CD4-positive, alpha-beta T cell treated with Interleukin-21 for 1 hour (primary cell): ENCODE data around the gene ERFL.

Experiments used
- DNase-seq: peaks from one replicate; pipeline ENCODE4 v3.0.0-alpha.2; 2020

The ERFL gene

DNA sequence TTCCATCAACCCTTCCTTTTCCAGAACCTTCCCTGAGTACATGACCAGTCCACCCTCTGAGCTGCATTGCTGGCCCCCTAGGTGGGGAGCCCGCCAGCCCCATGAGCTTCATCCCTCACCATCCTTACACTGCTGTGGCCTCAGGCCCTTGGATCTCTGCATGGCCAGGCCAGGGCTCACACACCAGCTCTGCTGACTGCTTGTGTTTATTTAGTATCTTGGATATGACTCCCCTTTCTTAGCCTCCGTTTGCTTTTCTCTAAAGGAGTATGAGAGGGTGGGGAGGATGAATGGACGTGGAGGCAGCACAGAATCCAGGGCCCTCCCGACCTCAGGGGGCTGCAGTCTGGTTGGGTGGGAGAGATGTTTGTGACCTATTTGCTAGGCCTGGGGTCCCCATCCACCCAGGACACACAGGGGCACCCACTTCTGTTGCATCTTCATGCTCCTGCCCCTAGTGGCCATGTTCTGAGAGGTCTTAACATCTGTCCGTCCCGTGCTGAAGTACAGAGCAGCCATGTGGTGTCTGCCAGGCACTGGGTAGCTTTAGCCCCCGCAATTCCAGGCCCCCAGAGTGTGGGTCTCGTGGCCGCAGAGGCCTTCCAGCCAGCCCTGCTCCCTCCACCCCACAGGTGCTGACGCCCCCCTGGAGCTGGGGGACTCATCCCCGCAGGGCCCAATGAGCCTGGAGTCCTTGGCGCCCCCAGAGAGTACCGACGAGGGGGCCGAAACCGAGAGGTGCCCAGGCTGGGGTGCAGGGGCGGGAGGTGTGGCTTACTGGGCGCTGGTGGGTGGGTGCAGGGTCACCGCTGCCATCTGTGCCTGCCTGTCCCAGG, 32.3 kb downstream of the ERFL start:
- no peak for DNase-seq

DNA sequence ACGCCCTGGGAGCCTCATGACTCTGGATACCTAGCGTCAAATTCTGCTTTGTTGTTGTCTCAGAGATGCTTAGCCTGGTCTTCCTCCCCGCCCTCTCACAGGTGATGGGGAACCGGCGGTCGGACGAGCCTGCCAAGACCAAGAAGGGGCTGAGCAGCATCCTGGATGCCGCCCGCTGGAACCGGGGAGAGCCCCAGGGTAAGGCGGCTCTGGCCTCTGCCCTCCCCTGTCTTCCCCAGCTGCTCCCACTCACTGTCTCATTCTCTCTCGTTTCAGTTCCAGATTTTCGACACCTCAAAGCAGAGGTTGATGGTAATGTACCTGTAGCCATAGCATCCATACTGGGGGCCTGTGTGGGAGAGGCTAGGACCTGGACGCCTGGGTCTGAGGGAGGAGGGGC, 33.9 kb downstream of the ERFL start:
- DNase-seq = no peak

DNA sequence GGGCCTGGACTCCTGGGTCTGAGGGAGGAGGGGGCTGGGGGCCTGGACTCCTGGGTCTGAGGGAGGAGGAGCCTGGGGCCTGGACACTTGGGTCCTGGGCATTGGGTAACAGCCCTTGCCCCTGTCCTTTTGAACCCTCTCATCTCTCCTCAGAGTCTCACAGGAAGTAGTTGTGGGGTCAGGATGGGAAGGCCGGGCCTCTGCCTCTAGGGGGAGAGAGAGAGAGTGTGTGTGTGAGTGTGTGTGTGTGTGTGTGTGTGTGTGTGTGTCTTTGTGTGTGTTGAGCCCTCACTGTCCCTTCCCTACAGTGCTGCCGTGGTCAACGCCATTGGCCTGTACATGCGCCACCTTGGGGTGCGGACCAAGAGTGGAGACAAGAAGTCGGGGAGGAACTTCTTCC, 34.4 kb downstream of the ERFL start:
- DNase-seq = no peak

DNA sequence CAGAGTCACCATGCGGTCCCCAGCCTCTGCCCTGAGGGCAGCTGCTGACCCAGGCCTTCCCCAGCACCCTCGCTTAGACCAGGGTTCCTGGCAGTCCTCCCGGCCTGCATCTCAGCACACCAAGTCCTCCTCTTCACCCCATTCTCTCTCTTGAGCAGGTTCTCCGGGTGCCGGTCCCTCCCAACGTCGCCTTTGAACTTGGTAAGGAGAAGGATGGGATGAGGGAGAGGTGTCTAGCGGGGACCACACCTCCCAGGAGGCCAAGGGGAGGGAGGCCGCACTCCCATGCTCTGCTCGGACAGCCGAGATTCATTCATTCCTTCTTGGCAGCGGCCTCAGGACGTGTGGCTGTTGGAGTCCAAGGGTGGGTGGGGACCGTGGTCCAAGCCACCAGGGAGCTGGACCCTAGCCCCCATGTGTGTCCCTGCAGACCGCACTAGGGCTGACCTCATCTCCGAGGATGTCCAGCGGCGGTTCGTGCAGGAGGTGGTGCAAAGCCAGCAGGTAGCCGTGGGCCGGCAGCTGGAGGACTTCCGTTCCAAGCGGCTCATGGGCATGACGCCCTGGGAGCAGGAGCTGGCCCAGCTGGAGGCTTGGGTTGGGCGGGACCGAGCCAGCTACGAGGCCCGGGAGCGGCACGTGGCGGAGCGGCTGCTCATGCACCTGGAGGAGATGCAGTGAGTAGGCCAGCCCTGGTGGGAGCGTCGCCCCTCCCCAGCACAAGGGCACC, 35.9 kb downstream of the ERFL start:
- no peak for DNase-seq

DNA sequence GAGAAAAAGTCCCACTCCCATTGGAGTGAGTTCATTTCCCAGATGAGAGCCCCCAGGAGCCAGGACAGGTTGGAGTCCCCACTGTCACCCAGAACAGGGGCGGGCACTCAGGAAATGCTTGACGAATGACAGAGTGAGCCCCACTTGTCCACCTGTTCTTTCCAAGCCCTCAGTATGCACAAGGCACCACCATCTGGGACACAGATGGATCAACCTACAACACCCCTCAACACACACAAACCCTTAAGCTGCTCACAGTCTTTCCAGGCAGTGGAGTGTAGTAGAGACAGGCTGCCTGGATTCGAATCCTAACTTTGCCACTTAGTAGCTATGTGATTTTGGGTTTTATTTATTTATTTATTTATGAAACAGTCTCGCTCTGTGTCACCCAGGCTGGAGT, 37.3 kb downstream of the ERFL start:
- DNase-seq = no peak

DNA sequence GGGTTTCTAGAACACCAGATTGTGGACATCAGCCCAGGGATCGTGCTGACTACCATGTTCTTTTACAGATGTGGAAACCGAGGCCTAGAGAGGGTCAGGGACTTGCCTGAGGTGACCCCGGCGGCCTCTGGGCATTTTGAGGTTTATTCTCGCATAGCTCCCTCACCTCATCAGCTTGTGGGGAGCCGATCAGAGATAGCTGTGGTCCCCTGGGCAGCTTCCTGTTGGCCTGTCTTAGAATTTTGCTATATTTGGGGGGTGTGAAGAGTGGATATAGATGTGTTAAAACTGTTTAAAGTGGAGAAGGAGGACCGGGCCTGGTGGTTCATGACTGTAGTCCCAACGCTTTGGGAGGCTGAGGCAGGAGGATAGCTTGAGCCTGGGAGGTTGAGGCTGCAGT, 38.4 kb downstream of the ERFL start:
- no peak for DNase-seq

DNA sequence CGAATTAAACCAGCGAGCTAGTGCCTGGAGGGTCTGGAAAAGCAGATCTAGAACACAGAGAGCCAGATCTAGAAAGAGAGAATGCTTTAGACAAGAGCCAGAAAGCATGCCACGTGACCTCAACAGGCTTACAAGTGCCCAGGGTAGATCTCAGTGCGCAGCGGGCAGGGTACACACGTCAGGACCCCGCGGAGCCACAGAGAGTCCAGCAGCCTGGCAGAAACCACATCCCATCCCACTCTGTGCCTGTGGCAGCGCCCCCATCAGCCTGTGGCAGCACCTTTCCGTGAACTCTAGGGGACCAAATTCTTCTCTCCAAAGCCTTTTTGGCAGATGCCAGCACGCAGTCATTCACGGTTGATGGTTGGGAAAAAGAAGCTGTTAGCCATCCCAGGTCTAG, 39.3 kb downstream of the ERFL start:
- DNase-seq = no peak

DNA sequence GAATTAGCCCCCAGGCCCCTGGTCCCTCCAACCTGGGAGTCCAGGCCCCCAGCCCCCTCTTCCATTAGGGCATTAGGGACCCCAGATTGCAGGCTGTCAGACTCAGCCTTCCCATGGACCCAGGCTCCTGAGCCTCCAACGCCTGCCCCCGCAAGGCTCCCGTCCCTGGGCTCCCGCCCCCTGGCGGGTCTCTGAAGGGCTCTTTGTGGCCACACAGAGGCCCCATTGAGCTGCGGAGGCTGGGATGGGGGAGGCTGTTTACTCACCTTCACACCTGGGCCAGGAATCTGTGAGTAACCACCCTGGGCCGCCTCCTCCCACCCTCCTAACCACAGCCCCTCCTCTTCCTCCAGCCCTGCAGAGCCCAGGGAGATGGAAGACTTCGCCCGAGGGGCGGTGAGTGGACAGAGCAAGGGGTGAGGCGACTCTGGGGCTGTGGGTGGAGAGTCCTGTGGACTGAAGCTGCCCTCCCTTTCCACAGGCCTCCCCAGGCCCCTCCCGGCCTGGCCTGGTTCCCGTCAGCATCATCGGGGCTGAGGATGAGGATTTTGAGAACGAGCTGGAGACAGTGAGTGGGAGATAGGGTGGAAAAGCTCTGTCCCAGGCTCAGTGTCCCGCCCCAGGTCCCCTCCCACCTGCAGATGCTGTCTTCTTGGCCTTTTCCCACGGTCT, 40.4 kb downstream of the ERFL start:
- peak; percentile 82 for DNase-seq

DNA sequence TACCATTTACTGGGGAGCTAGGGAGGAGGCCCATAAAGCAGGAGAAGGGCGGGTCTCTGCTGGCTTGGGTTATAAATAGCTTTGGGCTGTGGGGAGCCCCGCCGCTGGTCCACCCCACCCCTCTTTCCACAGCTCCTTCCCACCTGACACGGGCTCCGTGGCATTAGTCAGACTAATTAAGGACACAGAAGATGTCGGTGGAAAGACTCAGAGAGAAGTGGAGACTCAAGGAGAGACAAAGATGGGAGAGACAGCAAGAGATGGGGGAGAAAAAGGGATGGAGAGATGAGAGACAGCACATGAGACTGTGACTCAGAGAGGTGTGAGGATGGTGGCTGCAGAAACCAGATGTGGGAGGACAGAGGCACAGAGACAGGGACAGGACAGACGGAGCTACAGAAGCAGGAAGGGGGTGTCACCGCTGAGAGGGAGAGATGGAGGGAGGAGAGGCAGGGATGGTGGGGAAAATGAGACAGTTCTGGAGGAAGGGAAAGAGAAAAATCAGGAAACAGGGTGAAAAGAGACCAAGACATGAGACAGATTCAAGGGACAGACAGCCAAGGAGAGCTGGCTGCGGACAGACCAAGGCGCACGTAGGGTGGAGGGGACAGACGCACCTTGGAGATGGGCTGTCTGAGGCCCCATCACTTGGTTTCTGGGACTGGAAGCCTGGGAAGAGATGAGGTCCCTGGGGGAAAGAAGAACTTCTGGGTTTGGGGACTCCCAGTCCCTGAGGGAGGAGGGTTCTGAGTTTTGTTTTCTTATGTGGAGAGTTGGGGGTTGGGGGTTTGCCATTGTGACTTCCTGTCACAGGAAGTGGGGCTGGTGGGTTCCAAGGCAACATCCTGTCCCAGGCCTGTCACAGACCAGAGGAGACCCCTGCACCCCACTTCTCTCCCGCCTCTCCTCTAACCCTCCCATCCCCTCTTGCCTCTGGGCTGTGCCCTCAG, 41.2 kb downstream of the ERFL start:
- DNase-seq = peak; percentile 80

DNA sequence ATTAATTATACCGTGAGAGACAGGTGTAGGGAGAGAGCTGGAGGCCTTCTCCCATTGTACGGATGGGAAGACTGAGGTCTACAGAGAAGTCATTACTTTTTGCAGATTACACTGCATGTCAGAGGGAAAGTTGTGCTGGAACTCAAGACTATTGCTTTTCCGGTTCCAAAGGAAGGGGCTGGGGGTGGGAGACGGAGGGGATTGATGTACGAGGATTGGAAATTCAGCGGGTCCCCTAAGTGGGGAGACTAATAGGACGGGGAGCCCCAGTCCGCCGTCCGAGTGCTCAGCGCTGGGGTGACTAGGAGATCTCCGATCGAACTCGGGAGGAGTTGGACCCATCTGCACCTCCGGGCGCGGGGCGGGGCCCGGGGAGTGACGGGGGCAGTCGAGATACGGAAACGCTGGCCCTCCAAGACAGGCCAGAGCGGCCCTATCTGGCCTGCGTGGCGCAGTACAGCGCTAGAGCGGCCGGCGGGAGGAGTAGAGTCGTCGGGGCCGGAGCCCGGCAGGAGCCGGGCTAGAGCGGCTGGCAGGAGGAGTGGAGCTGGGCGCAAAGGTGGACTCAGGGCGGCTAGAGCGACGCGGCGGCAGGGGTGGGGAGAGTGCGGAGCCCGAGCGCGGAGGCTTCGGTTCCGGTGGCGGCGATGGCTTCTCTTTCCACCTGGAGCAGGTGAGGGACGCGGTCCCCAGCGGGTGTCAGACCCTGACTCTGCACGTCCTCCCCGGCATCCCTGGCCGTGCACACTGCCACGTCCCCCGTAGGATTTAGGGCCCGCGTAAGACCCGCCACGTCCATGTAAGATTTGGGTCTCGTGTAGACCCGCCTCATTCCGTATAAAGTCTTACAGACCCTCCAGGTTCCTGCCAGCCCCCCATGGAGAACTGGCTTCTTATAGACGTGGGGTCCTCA, 44.2 kb downstream of the ERFL start:
- peak; percentile 92 for DNase-seq

DNA sequence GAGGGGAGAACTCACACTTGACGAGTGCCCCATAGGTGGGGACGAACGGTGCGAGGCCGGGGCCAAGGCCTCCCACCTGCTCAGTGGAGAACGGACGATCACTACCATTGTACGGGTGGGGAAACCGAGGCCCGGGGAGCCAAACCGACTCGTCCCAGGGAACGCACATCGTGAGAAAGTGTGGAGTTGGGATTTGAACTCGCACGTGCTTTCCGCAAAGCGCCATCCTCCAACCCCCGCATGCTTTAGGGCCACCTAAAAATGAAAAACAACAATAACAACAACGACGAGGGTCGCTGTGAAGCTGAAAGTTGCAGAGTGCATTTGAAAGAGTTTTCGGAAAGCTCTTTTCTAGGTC, 44.8 kb downstream of the ERFL start:
- no peak for DNase-seq

DNA sequence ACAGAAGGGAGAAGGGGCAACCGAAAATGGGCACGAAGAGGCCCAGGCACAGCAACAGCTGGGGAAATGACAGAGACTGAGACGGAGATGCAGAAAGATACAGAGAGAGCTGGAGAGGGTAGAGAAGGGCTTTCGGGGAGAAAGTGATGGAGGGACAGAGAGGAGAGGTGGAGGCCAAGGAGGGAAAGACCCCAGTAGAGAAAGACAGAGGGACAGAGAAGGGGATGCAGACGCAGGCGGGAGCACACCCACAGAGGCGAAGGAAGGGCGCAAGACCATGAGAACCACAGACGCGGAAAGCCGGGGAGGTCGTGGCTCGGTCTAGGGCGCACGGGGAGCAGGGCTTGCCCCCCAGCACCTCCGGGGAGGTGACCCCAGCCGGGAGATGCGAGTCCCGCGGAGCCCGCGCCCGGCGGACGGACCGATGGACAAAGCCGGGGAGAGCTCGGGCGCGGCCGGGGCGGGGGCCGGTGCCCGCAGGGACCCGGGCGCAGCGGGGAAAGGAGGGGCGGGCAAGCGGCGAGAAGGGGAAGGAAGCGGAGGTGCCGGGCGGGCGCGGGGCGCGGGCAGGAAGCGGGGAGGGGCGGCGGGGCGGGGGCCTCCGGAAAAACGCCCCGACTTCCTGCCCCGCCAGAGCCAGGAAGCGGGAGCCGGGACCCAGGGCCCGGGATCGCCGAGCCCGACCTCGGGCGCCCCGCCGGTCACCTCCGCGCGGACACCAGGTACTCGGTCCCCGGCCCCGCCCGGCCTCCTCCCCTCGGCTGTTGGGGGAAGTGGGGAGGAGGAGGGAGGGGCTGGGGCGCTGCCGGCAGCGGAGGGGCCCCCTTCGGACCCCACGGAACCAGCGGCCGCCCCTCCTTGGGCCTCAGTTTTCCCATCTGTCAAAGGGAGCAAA, 45.4 kb downstream of the ERFL start, which contains the start of gene ARHGEF1:
TSS of gene ARHGEF1 (plus strand) at position 617 of the 895 bp plus-strand sequence. CDS start 4,899 bp downstream, outside the sequence.
- peak; percentile 61 for DNase-seq

DNA sequence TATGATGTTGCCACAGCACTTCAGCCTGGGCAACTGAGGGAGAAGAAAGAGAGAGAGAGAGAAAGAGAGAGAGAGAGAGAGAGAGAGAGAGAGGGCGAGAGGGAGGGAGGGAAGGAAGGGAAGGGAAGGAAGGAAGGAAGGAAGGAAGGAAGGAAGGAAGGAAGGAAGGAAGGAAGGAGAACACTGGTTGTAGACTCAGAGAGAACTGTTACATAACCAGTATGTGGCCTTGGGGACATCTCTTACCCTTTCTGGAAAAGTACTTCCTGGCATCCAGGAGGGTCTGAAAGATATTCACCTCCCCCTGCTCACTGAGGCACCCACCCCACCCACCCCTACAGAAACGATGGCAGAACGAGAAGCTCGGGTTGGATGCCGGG, 47.9 kb downstream of the ERFL start:
- no peak for DNase-seq

DNA sequence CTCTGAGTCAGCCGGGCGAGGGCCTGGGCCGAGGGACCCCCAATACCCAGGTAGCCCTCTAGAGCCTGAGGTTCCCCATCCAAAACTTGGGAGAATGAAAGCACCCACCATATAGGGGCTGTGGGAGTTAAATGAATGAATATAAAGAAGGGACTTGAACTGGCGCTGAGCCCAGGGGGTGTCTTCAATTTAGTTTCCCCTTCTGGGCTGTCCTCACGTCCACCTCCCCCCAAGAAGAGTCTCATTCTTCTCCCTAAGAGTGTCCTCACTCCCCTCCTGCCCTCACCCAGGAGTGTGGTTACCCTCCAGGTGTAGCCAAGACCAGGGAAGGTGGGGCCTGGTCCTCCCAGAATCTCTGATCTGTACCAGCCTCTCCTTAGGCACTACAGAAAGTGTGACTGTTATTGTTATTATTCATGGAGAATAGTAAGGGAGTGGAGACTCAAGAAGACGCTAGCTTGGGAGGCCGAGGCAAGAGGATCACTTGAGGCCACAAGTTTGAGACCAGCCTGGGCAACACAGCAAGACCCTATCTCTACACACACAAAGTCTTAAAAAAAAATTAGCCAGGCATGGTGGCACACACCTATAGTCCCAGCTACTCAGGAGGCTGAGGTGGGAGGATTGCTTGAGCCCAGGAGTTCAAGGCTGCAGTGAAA, 48.5 kb downstream of the ERFL start:
- DNase-seq = no peak

DNA sequence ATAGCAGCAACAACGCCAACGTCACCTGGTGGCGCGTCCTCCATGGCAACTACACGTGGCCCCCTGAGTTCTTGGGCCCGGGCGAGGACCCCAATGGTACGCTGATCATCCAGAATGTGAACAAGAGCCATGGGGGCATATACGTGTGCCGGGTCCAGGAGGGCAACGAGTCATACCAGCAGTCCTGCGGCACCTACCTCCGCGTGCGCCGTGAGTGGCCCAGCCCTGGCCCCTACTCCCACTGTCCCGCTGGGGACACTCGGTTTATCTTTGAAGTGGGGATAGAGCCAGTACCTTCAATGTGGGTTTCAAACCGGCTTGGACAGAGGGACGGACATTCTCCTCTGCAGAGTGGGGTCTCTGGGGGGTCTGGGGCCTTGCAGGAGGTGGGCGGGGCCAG, 49.2 kb downstream of the ERFL start:
- no peak for DNase-seq

DNA sequence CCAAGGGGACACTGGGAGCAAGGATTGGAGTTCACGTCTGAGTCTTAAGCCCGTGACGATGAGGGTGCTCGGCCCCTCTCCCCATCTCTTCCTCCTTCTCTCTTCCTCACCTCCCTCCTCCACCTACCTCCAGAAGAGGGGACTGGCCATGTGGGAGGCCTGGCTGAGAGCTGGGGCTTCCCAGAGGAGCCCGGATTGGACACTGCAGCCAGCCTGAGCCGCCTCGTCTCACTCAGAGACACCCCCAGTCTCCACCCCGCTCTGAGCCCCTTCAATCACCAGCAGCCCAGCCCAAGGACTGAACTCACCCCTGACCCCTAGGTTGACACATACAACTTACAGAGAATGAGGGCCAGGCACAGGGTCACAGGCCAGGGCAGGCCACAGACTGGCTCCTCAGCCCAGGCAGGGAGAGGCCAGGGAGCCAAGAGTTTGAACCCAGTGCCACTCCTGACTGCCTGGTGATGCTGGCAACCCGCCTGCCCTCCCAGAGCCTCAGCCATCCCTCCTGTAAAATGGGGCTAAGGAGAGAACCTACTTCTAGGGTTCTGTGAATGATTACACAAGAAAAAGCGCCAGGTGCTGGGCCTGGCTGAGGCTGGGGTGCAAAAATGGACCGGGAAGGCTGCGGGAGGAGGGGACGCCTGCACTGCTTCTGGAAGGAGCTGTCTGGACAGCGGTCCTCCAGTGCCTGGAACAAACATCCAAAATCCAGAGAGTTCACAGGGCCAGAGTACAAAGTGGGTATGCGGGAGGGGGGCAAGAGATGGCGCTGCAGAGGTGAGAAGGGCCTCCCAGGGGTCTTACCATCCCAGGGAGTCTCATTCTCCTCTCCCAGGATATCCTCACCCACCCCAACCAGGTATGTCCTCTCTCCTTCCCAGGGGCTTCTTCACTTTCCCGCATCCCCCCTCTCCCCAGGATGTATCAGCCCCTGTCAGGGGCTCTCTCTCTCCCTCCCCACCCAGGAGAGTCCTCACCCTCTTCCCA, 50.0 kb downstream of the ERFL start:
- DNase-seq = no peak

DNA sequence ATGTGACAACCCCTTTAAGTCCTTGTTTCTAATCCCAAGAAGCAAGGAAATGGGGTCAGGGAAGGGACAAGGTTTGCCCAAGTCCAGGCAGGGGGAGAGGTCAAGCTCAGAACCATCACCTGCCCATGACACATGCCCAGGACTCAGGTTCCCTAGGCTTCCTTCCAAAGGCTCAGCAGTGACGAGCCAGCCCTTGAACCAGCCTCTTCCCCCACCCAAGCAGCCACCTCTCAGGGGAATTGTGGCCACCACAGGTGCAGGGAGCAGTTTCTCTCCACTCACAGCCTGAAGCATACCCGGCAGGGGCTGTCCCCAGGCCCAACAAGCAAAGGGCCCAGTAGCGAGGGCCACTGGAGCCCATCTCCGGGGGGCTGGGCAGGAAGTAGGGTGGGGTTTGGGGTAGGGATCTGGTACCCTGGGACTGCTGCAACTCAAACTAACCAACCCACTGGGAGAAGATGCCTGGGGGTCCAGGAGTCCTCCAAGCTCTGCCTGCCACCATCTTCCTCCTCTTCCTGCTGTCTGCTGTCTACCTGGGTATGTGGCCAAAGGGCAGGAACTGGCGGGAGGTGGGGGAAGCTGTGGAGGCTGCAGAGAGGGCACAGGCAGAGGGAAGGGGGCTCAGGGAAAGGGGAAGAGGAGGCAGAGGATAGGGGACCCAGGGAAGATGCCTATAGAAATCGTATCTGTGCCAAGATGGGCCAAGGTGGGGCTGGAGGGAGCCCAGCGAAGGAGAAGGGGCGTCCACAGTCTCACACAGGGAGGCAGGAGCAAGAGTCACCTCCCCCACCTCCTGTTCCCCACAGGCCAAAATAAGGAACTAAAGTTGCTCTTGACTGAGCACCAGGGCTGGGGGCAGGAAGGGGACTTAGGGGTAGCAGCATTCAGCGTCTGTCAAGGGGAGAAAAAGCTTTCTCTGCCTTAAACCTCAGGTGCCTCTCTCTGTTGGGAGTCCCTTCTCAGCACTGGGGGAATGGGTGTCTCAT, 51.1 kb downstream of the ERFL start, which contains the start of gene CD79A:
TSS of gene CD79A (plus strand) at position 433 of the 986 bp plus-strand sequence. CDS start at position 459, 26 bp downstream.
- DNase-seq = no peak
